GM23248 (cell line): ENCODE data around the gene SLC3A2. TPM values are rescaled to one million over a fixed set of nuclear protein-coding genes. Genes with fewer than 3 reads are reported as not detected.

Experiments used
- DNase-seq: peaks from one replicate; pipeline ENCODE4 v3.0.0-alpha.2; 2015
- H2AFZ ChIP-seq: fragments of 200-600 bp; sonication (generic); 2 replicates; pipeline ENCODE4 v1.6.1; 2016; ENCODE audit warnings: antibody characterized with exemption
- H3F3A ChIP-seq: fragments of 200-600 bp; sonication (generic); 2 replicates; pipeline ENCODE4 v1.6.1; 2016; ENCODE audit warnings: mild to moderate bottlenecking, antibody characterized with exemption, mixed run types; ENCODE audit not compliant: insufficient read depth
- H3K27ac ChIP-seq: fragments of 200-600 bp; sonication (generic); 2 replicates; pipeline ENCODE4 v1.5.1; 2016; ENCODE audit warnings: mild to moderate bottlenecking
- H3K27me3 ChIP-seq: fragments of 200-600 bp; sonication (generic); replicated peaks from 2 replicates; pipeline ENCODE4 v1.6.1; 2016; ENCODE audit warnings: mild to moderate bottlenecking; ENCODE audit not compliant: insufficient read depth
- H3K36me3 ChIP-seq: fragments of 200-600 bp; sonication (generic); 2 replicates; pipeline ENCODE4 v1.6.1; 2016; ENCODE audit warnings: low read depth, mild to moderate bottlenecking
- H3K4me1 ChIP-seq: fragments of 200-600 bp; sonication (generic); 2 replicates; pipeline ENCODE4 v1.6.1; 2016; ENCODE audit warnings: mild to moderate bottlenecking; ENCODE audit not compliant: insufficient read depth
- H3K4me2 ChIP-seq: fragments of 200-600 bp; sonication (generic); one replicate; pipeline ENCODE4 v1.6.1; 2016; ENCODE audit warnings: mild to moderate bottlenecking; ENCODE audit not compliant: unreplicated experiment
- H3K4me3 ChIP-seq: fragments of 200-600 bp; sonication (generic); 2 replicates; pipeline ENCODE4 v1.5.1; 2016; ENCODE audit warnings: mild to moderate bottlenecking
- H3K79me2 ChIP-seq: fragments of 200-600 bp; sonication (generic); 2 replicates; pipeline ENCODE4 v1.6.1; 2016; ENCODE audit warnings: mild to moderate bottlenecking; ENCODE audit not compliant: insufficient read depth
- H3K9ac ChIP-seq: fragments of 200-600 bp; sonication (generic); 2 replicates; pipeline ENCODE4 v1.6.1; 2016; ENCODE audit warnings: mild to moderate bottlenecking
- H3K9me2 ChIP-seq: fragments of 200-600 bp; sonication (generic); 2 replicates; pipeline ENCODE4 v1.6.1; 2016; ENCODE audit warnings: mixed run types, mild to moderate bottlenecking, moderate library complexity; ENCODE audit not compliant: insufficient read depth
- H3K9me3 ChIP-seq: fragments of 200-600 bp; sonication (generic); one replicate; pipeline ENCODE4 v1.6.1; 2017; ENCODE audit warnings: low read depth
- H4K20me1 ChIP-seq: fragments of 200-600 bp; sonication (generic); 2 replicates; pipeline ENCODE4 v1.6.0; 2016; ENCODE audit not compliant: insufficient read depth
- EZH2 ChIP-seq: fragments of 200-600 bp; sonication (generic); IDR thresholded peaks from 2 replicates; pipeline ENCODE4 v1.6.1; 2018; ENCODE audit warnings: antibody characterized with exemption, mild to moderate bottlenecking; ENCODE audit not compliant: insufficient read depth, poor library complexity, severe bottlenecking
- EZH2phosphoT487 ChIP-seq: fragments of 200-600 bp; sonication (generic); IDR thresholded peaks from 2 replicates; pipeline ENCODE4 v1.6.1; 2018; ENCODE audit warnings: antibody characterized with exemption, moderate library complexity, mild to moderate bottlenecking, low read depth; ENCODE audit not compliant: insufficient read depth
- WGBS, 2 experiments: methylation state at CpG; one replicate each; pipeline ENCODE4 v1.1.6; 2015 to 2017; ENCODE audit warnings: low lambda C conversion rate in 2 of 2, low coverage in 1 of 2; ENCODE audit errors: missing lambda C conversion rate in 2 of 2; 5-methylcytosine and 5-hydroxymethylcytosine counted together
- in situ Hi-C: fragments of 300-500 bp; cut with MboI; formaldehyde crosslinking; loops from 2 replicates; pipeline ENCODE4 v1.15.0; 2020
- polyA plus RNA-seq: library from polyadenylated mRNA; unstranded; fragments of >200 nt; fragmentation: Nextera tagmentation; extraction: Ambion mirVana; gene quantifications from 2 replicates; pipeline ENCODE4 v1.2.1, GENCODE V29; 2016
- total RNA-seq: library from RNA; depleted of rRNA; stranded (reverse); fragments of >200 nt; shearing (Covaris generic); gene quantifications from 2 replicates; pipeline ENCODE4 v1.2.3, GENCODE V29; 2014

Gene SLC3A2
- total and polyA plus RNA-seq, 2 experiments from 2014 or later, result 301 to 310 TPM

GRCh38 chr11:62917906-62918502 is 37.3 kb downstream of the SLC3A2 start:
- H3K4me1 ChIP-seq, result no peaks in the 10 kb centered on the region
- no peaks in the 10 kb centered on the region for H3K9me3 ChIP-seq
- H3K4me3 ChIP-seq, result no peak overlapping the region
- H3K9ac ChIP-seq, result no peak overlapping the region
- no peak for DNase-seq
- no peak overlapping the region for H2AFZ ChIP-seq
- H4K20me1 ChIP-seq, result no peaks in the 10 kb centered on the region
- H3K27me3 ChIP-seq, result peaks cover 7% of the 10 kb centered on the region
- WGBS, 2 experiments, result 71 to 75% methylated on average over 11 of the region's 11 CpGs
- no peak overlapping the region for H3K4me2 ChIP-seq
- H3K27ac ChIP-seq, result no peak overlapping the region
- no peaks in the 10 kb centered on the region for H3K79me2 ChIP-seq
- H3K36me3 ChIP-seq, result no peaks in the 10 kb centered on the region
- TF ChIP-seq EZH2, result no peak
- H3F3A ChIP-seq, result no peaks in the 10 kb centered on the region
- in situ Hi-C loops, result no loop called here
- H3K9me2 ChIP-seq, result no peaks in the 10 kb centered on the region

DNA sequence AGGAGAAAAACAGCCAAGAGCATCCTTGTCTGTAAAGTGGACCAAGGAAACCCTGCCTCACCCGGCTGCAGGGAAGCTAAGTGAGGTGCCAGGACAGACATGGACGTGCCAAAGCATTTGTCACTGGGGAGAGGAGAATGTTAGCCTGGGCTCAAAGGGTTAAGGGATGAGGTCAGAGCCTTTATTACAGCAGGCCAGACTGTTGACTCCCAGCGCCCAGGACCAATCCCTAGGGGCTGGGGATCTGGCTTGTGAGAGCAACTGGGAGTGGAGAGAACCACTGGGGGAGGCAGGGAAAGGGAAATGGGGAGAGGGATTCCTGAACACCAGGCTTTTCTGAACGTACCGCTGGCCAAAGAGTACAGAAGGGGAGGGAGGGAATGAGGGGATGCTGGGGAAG is 37.8 kb downstream of the SLC3A2 start:
- no peaks in the 10 kb centered on the region for H3K4me1 ChIP-seq
- peaks cover 7% of the 10 kb centered on the region for H3K27me3 ChIP-seq
- TF ChIP-seq EZH2phosphoT487, result no peak
- no peak for TF ChIP-seq EZH2
- no peak overlapping the region for H3K9ac ChIP-seq
- no peak overlapping the region for H3K4me2 ChIP-seq
- no peaks in the 10 kb centered on the region for H3K9me3 ChIP-seq
- H3K9me2 ChIP-seq, result no peaks in the 10 kb centered on the region
- no peak overlapping the region for H3K27ac ChIP-seq
- no peak overlapping the region for H2AFZ ChIP-seq
- peak; percentile 39 for DNase-seq
- no peaks in the 10 kb centered on the region for H3K36me3 ChIP-seq
- no peaks in the 10 kb centered on the region for H4K20me1 ChIP-seq
- in situ Hi-C loops, result no loop called here
- no peaks in the 10 kb centered on the region for H3K79me2 ChIP-seq
- 30 to 42% methylated on average over 5 of the region's 5 CpGs for WGBS, 2 experiments
- H3F3A ChIP-seq, result no peaks in the 10 kb centered on the region
- no peak overlapping the region for H3K4me3 ChIP-seq

GRCh38 chr11:62919476-62919875 is 38.8 kb downstream of the SLC3A2 start:
- 90 to 91% methylated on average over 10 of the region's 10 CpGs for WGBS, 2 experiments
- Histone ChIP-seq H3K9ac (no peak overlapping the region), H3K9me2 (no peaks in the 10 kb centered on the region), H2AFZ (no peak overlapping the region), H3K79me2 (no peaks in the 10 kb centered on the region), H3K27ac (no peak overlapping the region), H3K4me2 (no peak overlapping the region), H3F3A (no peaks in the 10 kb centered on the region), H3K27me3 (peaks cover 10% of the 10 kb centered on the region), H3K9me3 (no peaks in the 10 kb centered on the region), H4K20me1 (no peaks in the 10 kb centered on the region), H3K4me1 (no peaks in the 10 kb centered on the region), H3K36me3 (no peaks in the 10 kb centered on the region), H3K4me3 (no peak overlapping the region)
- no peak for DNase-seq
- in situ Hi-C loops, result no loop called here
- TF ChIP-seq EZH2 (no peak), EZH2phosphoT487 (no peak)

DNA sequence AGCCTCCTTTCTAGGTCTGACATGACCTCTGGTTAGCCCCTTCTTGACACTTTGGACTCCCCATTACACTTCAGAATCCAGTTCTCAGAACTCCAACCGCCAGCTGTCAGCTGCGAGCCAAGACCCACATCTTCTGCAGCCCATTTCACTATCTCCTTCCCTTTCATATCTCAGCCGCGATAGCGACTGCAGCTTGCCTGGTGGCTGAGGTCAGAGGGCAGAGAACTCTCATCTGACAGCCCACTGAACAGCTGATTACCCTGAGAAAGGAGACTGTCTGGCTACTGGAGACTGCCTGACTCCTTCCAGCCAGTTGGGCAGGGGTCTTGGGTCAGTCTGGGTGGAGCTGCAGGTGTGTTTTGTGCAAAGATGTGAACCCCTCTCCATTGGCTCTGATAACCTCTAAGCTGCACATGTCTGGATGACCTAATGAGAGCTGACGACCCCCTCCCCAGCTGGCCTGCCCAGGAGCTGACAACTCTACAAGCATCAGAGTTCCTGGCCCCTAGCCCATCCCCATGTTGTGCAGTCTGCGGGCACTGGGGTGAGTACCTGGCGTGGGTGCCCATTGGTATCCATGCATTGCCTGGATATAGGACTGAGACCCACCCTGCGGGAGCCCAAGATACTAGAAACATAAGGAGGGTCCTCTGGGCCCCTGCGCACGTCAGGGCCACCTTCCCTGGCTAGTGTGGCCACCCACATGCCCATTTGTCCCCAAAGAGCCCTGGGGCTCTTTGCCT is 39.4 kb downstream of the SLC3A2 start:
- no peaks in the 10 kb centered on the region for H3K4me1 ChIP-seq
- H3K27ac ChIP-seq, result no peak overlapping the region
- no peaks in the 10 kb centered on the region for H3K9me3 ChIP-seq
- H3K4me3 ChIP-seq, result no peak overlapping the region
- H3K79me2 ChIP-seq, result no peaks in the 10 kb centered on the region
- WGBS, 2 experiments, result 80 to 81% methylated on average over 11 of the region's 11 CpGs
- H4K20me1 ChIP-seq, result no peaks in the 10 kb centered on the region
- DNase-seq, result no peak
- H3K27me3 ChIP-seq, result peaks cover 10% of the 10 kb centered on the region
- TF ChIP-seq EZH2 (no peak), EZH2phosphoT487 (no peak)
- H2AFZ ChIP-seq, result no peak overlapping the region
- no peak overlapping the region for H3K4me2 ChIP-seq
- in situ Hi-C loops, result no loop called here
- no peaks in the 10 kb centered on the region for H3F3A ChIP-seq
- H3K36me3 ChIP-seq, result no peaks in the 10 kb centered on the region
- H3K9ac ChIP-seq, result no peak overlapping the region
- H3K9me2 ChIP-seq, result no peaks in the 10 kb centered on the region

DNA sequence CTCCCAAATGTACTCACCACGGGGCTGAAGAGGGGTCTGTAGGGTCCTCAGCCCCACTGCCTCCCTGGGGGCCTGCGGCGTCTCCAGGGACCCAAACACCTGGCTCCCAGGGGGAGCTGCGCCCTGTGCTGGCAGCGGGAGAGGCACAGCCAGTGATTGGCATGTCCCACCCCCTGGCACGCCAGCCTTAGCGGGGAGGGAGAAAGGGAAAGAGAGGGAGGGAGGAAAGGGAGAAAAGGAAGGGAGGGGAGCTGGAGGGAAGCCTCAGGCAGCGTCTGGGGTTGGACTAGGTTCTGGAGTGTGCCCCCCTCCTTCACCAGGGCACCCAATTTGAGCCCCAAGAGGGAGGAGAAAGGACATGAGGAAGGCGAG is 40.5 kb downstream of the SLC3A2 start, which contains the start of gene CHRM1:
Gene CHRM1 (minus strand): TSS at position 163 of the 372 bp plus-strand sequence. CDS start 10,263 bp downstream, outside the sequence.
- no peak within 1 kb of the TSS for H3K9ac ChIP-seq
- no peak within 1 kb of the TSS for H2AFZ ChIP-seq
- no peaks in the 10 kb centered on the region for H4K20me1 ChIP-seq
- H3K27ac ChIP-seq, result no peak within 1 kb of the TSS
- no peaks in the 10 kb centered on the region for H3K9me3 ChIP-seq
- H3K9me2 ChIP-seq, result no peaks in the 10 kb centered on the region
- WGBS, 2 experiments, result 1 to 7% methylated on average over 7 to 9 of the region's 9 CpGs
- no peaks in the 10 kb centered on the region for H3K36me3 ChIP-seq
- no peaks in the 10 kb centered on the region for H3K4me1 ChIP-seq
- H3K4me2 ChIP-seq, result no peak within 1 kb of the TSS
- no peak within 1 kb of the TSS for H3K4me3 ChIP-seq
- in situ Hi-C loops, result no loop called here
- peaks cover 10% of the 10 kb centered on the region for H3K27me3 ChIP-seq
- no peaks in the 10 kb centered on the region for H3F3A ChIP-seq
- no peak for TF ChIP-seq EZH2phosphoT487
- no peak for TF ChIP-seq EZH2
- no peaks in the 10 kb centered on the region for H3K79me2 ChIP-seq
- DNase-seq, result no peak
